Liver (tissue), 9 donors: ENCODE measurements around the gene SH2D7. TPM values are rescaled to one million over a fixed set of nuclear protein-coding genes. Genes with fewer than 3 reads are reported as not detected.

Experiments used
- DNase-seq: peaks from one replicate; pipeline ENCODE4 v3.0.0-alpha.2; 2017; ENCODE audit warnings: low spot score
- H3K27ac ChIP-seq, 2 donors: one replicate each; pipeline ENCODE4 v1.7.0; 2013; ENCODE audit warnings: inconsistent platforms in 2 of 2, low read length in 2 of 2, control low read depth in 1 of 2, low read depth in 1 of 2, mild to moderate bottlenecking in 1 of 2
- H3K27me3 ChIP-seq, 4 donors: one replicate each; pipeline versions ENCODE4 v1.6.1 to v1.7.0; 2013; ENCODE audit warnings: low read length in 3 of 4, inconsistent platforms in 1 of 4, mild to moderate bottlenecking in 1 of 4, moderate library complexity in 1 of 4; ENCODE audit not compliant: control insufficient read depth in 4 of 4, insufficient read depth in 4 of 4
- H3K36me3 ChIP-seq, 4 donors: one replicate each; pipeline versions ENCODE4 v1.6.1 to v1.7.0; 2013; ENCODE audit warnings: low read length in 3 of 4, mild to moderate bottlenecking in 3 of 4, low read depth in 1 of 4, moderate library complexity in 1 of 4; ENCODE audit not compliant: control insufficient read depth in 4 of 4, insufficient read depth in 3 of 4
- H3K4me1 ChIP-seq, 4 donors: one replicate each; pipeline versions ENCODE4 v1.6.1 to v1.7.0; 2013; ENCODE audit warnings: low read length in 3 of 4, mild to moderate bottlenecking in 3 of 4, moderate library complexity in 1 of 4; ENCODE audit not compliant: control insufficient read depth in 4 of 4, insufficient read depth in 4 of 4
- H3K4me3 ChIP-seq, 3 donors: one replicate each; pipeline versions ENCODE4 v1.6.1 to v1.7.0; 2013; ENCODE audit warnings: low read length in 3 of 3, control low read depth in 1 of 3, low read depth in 1 of 3, mild to moderate bottlenecking in 1 of 3
- H3K9ac ChIP-seq, 2 donors: one replicate each; pipeline ENCODE4 v1.7.0; 2013; ENCODE audit warnings: low read length in 2 of 2, mild to moderate bottlenecking in 2 of 2, moderate library complexity in 2 of 2, control low read depth in 1 of 2, low read depth in 1 of 2
- H3K9me3 ChIP-seq, 4 donors: one replicate each; pipeline versions ENCODE4 v1.6.1 to v1.7.0; 2013; ENCODE audit warnings: low read length in 3 of 4; ENCODE audit not compliant: control insufficient read depth in 4 of 4
- ATF3 ChIP-seq: IDR thresholded peaks from 2 replicates; pipeline ENCODE4 v1.6.1; 2016; ENCODE audit warnings: antibody characterized with exemption
- CTCF ChIP-seq: fragments of 150-350 bp; IDR thresholded peaks from 2 replicates; pipeline ENCODE4 v1.5.1; 2017; ENCODE audit warnings: improper control_type of control experiment, low read depth, low read length; ENCODE audit not compliant: missing input control
- EGR1 ChIP-seq, 2 donors: IDR thresholded peaks; 2 replicates each; pipeline ENCODE4 v1.6.1; 2016 to 2018; ENCODE audit warnings: antibody characterized with exemption in 2 of 2, low read depth in 2 of 2
- FOXA1 ChIP-seq: IDR thresholded peaks from 2 replicates; pipeline ENCODE4 v1.6.1; 2016; ENCODE audit warnings: antibody characterized with exemption
- FOXA2 ChIP-seq: IDR thresholded peaks from 2 replicates; pipeline ENCODE4 v1.6.1; 2016; ENCODE audit warnings: antibody characterized with exemption
- GABPA ChIP-seq, 2 donors: IDR thresholded peaks in 1 of 2; conservative IDR thresholded peaks in 1 of 2; 2 replicates each; pipeline ENCODE4 v1.6.1; 2016; ENCODE audit warnings: antibody characterized with exemption in 2 of 2, mild to moderate bottlenecking in 1 of 2, moderate library complexity in 1 of 2
- HNF4A ChIP-seq, 2 donors: conservative IDR thresholded peaks; 2 replicates each; pipeline ENCODE4 v1.6.1; 2016; ENCODE audit warnings: antibody characterized with exemption in 2 of 2, mild to moderate bottlenecking in 2 of 2
- HNF4G ChIP-seq: IDR thresholded peaks from 2 replicates; pipeline ENCODE4 v1.6.1; 2016; ENCODE audit warnings: antibody characterized with exemption
- JUND ChIP-seq, 2 donors: IDR thresholded peaks; 2 replicates each; pipeline ENCODE4 v1.6.1; 2016; ENCODE audit warnings: antibody characterized with exemption in 2 of 2
- MAX ChIP-seq: IDR thresholded peaks from 2 replicates; pipeline ENCODE4 v1.6.1; 2016; ENCODE audit warnings: antibody characterized with exemption
- NR2F2 ChIP-seq: IDR thresholded peaks from 2 replicates; pipeline ENCODE4 v1.6.1; 2016; ENCODE audit warnings: antibody characterized with exemption
- RAD21 ChIP-seq, 2 donors: IDR thresholded peaks; 2 replicates each; pipeline ENCODE4 v1.6.1; 2016; ENCODE audit warnings: antibody characterized with exemption in 2 of 2, mild to moderate bottlenecking in 2 of 2
- REST ChIP-seq: IDR thresholded peaks from 2 replicates; pipeline ENCODE4 v1.6.1; 2016; ENCODE audit warnings: antibody characterized with exemption, mild to moderate bottlenecking
- RXRA ChIP-seq, 2 donors: IDR thresholded peaks; 2 replicates each; pipeline ENCODE4 v1.6.1; 2017 to 2018; ENCODE audit warnings: antibody characterized with exemption in 2 of 2, mild to moderate bottlenecking in 1 of 2
- SP1 ChIP-seq: IDR thresholded peaks from 2 replicates; pipeline ENCODE4 v1.6.1; 2018; ENCODE audit warnings: antibody characterized with exemption, mild to moderate bottlenecking
- TAF1 ChIP-seq: conservative IDR thresholded peaks from 2 replicates; pipeline ENCODE4 v1.6.1; 2016; ENCODE audit warnings: antibody characterized with exemption, mild to moderate bottlenecking
- YY1 ChIP-seq: IDR thresholded peaks from 2 replicates; pipeline ENCODE4 v1.6.1; 2016; ENCODE audit warnings: antibody characterized with exemption, mild to moderate bottlenecking
- ZBTB33 ChIP-seq: IDR thresholded peaks from 2 replicates; pipeline ENCODE4 v1.6.1; 2016; ENCODE audit warnings: antibody characterized with exemption
- WGBS: extraction: QIAGEN DNeasy Blood & Tissue Kit; methylation state at CpG from one replicate; pipeline ENCODE4 v1.1.7; 2013; 5-methylcytosine and 5-hydroxymethylcytosine counted together
- polyA plus RNA-seq, 2 donors: library from polyadenylated mRNA; stranded (reverse) in 1 of 2; unstranded in 1 of 2; fragments of 200-250 nt in 1 of 2; fragments of >200 nt in 1 of 2; fragmentation: Nextera tagmentation in 1 of 2; extraction: Ambion mirVana in 1 of 2; gene quantifications; one replicate each; pipeline versions ENCODE4 v1.2.1 to v1.2.3, GENCODE V29; 2013 to 2015
- total RNA-seq, 2 donors: library from RNA; depleted of rRNA; stranded (reverse); fragments of >200 nt; gene quantifications; one replicate each; pipeline ENCODE4 v1.2.3, GENCODE V29; 2014
- donor health status: healthy.
- donor health status: healthy.
- donor health status: healthy.
- donor health status: healthy.
- donor health status: healthy.

Gene SH2D7
- total and polyA plus RNA-seq, 4 donors: not detected

- TF ChIP-seq CTCF (no peak), HNF4A (conservative IDR thresholded peaks at IDR 0.05) (no peak), HNF4G (no peak), FOXA2 (no peak), GABPA (IDR thresholded peaks at IDR 0.05 in 1 of 2, conservative IDR thresholded peaks at IDR 0.05 in 1 of 2) (no peak), TAF1 (no peak), SP1 (no peak)
Observed at GRCh38 chr15:78104119-78104479, 11.7 kb downstream of the SH2D7 start (continued).

- H3K36me3 ChIP-seq: no peaks in the 10 kb centered on the region
- TF ChIP-seq TAF1: no peak
- TF ChIP-seq FOXA2: no peak
- no peak for TF ChIP-seq ZBTB33
- TF ChIP-seq HNF4A (conservative IDR thresholded peaks at IDR 0.05): no peak
- TF ChIP-seq YY1: no peak
- no peak for TF ChIP-seq JUND (IDR thresholded peaks at IDR 0.05)
- no peak for TF ChIP-seq RAD21 (IDR thresholded peaks at IDR 0.05)
- no peak for TF ChIP-seq HNF4G
- TF ChIP-seq GABPA (IDR thresholded peaks at IDR 0.05 in 1 of 2, conservative IDR thresholded peaks at IDR 0.05 in 1 of 2): no peak
- TF ChIP-seq REST: no peak
- no peak for TF ChIP-seq RXRA (IDR thresholded peaks at IDR 0.05)
- no peak for TF ChIP-seq EGR1 (IDR thresholded peaks at IDR 0.05; ENCODE audit: low read depth in 2 of 2)
- TF ChIP-seq FOXA1: no peak
- no peak for TF ChIP-seq CTCF
- no peak for TF ChIP-seq ATF3
- no peak for TF ChIP-seq MAX
- TF ChIP-seq NR2F2: no peak
- no peak for TF ChIP-seq SP1
- DNase-seq: no peak
Observed at GRCh38 chr15:78104566-78105475, 12.5 kb downstream of the SH2D7 start.

More at GRCh38 chr15:78104566-78105475, 12.5 kb downstream of the SH2D7 start:
- Histone ChIP-seq H3K9ac (no peak overlapping the region), H3K4me1 (peaks cover 0 to 3% (median 1%) of the 10 kb centered on the region in 4 donors), H3K27me3 (no peaks in the 10 kb centered on the region), H3K27ac (no peak overlapping the region), H3K9me3 (no peaks in the 10 kb centered on the region), H3K4me3 (no peak overlapping the region)
- 91% methylated on average over 12 of the region's 12 CpGs for WGBS
